ENCODE measurements around the gene CLEC7A. TPM values are rescaled to one million over a fixed set of nuclear protein-coding genes. Genes with fewer than 3 reads are reported as not detected.

The CLEC7A gene
- total RNA-seq, 2 donors from 2014 or later, result 4.2 to 7.9 TPM

DNA sequence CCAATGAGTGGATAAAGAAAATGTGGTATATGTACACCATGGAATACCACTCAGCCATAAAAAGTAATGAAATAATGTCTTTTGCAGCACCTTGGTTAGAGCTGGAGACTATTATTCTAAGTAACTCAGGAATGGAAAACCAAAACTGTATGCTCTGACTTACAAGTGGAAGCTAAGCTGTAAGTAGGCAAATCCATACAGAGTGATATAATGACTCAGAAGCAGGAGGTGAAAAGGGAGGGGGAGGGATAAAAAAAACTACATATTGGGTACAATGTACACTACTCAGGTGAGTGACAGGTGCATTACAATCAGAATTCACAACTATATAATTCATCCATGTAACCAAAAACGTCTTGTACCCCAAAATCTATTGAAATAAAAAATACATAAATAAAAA is 16.1 kb downstream of the CLEC7A start:
- TF ChIP-seq, protein P1, sequence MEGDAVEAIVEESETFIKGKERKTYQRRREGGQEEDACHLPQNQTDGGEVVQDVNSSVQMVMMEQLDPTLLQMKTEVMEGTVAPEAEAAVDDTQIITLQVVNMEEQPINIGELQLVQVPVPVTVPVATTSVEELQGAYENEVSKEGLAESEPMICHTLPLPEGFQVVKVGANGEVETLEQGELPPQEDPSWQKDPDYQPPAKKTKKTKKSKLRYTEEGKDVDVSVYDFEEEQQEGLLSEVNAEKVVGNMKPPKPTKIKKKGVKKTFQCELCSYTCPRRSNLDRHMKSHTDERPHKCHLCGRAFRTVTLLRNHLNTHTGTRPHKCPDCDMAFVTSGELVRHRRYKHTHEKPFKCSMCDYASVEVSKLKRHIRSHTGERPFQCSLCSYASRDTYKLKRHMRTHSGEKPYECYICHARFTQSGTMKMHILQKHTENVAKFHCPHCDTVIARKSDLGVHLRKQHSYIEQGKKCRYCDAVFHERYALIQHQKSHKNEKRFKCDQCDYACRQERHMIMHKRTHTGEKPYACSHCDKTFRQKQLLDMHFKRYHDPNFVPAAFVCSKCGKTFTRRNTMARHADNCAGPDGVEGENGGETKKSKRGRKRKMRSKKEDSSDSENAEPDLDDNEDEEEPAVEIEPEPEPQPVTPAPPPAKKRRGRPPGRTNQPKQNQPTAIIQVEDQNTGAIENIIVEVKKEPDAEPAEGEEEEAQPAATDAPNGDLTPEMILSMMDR (IDR thresholded peaks at IDR 0.05), result no peak
- H3K36me3 ChIP-seq, result no peaks in the 10 kb centered on the region

DNA sequence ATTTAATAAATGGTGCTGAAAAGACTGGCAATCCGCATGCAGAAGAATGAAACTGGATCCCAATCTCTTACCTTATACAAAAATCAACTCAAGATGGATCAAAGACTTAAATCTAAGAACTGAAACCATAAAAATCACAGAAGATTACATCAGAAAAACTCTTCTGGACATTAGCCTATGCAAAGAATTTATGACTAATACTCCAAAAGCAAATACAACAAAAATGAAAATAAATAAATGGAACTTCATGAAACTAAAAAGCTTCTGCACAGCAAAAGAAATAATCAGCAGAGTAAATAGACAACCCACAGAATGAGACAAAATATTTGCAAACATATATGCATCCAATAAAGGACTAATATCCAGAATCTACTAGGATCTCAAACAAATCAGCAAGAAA is 16.9 kb downstream of the CLEC7A start:
- H3K4me3 ChIP-seq, result no peak overlapping the region
- H3K9me3 ChIP-seq, result no peaks in the 10 kb centered on the region
- H3K36me3 ChIP-seq, result no peaks in the 10 kb centered on the region
- H3K4me1 ChIP-seq, result no peaks in the 10 kb centered on the region
- no peak overlapping the region for H3K27ac ChIP-seq
- TF ChIP-seq, protein P1 (IDR thresholded peaks at IDR 0.05), result no peak
- H3K27me3 ChIP-seq, result no peaks in the 10 kb centered on the region
- no peak for DNase-seq (ENCODE audit: low spot score)

More for the DNA sequence above, 16.1 kb downstream of the CLEC7A start:
- Histone ChIP-seq H3K4me3 (no peak overlapping the region), H3K27me3 (no peaks in the 10 kb centered on the region), H3K4me1 (no peaks in the 10 kb centered on the region), H3K9me3 (no peaks in the 10 kb centered on the region), H3K27ac (no peak overlapping the region)
- no peak for DNase-seq (ENCODE audit: low spot score)

DNA sequence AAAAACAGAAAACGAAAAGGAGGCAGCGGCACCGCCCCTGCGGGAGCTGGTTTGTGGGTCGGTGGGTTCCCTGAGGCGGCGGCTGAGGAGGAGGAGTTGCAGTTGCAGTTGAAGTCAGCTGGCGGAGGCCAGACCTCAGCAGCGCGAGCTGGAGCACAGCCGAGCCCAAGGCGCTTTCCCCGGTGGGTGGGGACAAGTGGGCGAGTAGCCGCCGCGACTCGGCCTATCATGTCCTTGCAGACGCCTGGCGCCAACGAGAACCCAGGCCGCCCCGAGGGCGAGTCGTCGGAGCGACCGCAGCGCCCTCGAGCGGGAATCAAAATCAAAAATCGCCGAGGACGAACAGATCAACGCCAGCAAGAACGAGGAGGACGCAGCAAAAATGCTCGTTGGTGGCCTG is 18.5 kb downstream of the CLEC7A start:
- H3K27ac ChIP-seq, result no peak overlapping the region
- no peak overlapping the region for H3K4me3 ChIP-seq
- DNase-seq (ENCODE audit: low spot score), result no peak
- no peaks in the 10 kb centered on the region for H3K4me1 ChIP-seq
- no peaks in the 10 kb centered on the region for H3K27me3 ChIP-seq
- H3K9me3 ChIP-seq, result no peaks in the 10 kb centered on the region
- TF ChIP-seq, protein P1 (IDR thresholded peaks at IDR 0.05), result no peak
- H3K36me3 ChIP-seq, result no peaks in the 10 kb centered on the region

DNA sequence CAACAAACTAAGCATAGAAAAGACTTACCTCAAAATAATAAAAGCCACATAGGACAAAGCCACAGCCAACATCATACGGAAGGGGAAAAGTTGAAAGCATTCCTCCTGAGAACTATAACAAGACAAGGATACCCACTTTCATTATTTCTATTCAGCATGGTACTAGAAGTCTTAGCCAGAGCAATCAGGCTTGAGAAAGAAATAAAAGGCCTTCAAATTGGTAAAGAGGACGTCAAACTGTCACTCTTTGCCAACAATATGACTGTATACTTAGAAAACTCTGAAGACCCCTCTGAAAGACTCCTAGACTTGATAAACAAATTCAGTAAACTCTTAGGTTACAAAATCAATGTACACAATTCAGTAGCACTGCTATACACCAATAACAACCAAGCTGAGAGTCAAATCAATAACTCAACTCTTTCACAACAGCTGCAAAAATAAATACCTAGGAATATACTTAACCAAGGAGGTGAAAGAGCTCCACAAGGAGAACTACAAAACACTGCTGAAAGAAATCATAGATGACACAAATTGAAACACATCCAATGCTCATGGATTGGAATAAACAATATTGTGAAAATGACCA is 19.6 kb downstream of the CLEC7A start:
- H3K27ac ChIP-seq, result no peak overlapping the region
- no peaks in the 10 kb centered on the region for H3K27me3 ChIP-seq
- TF ChIP-seq, protein P1 (IDR thresholded peaks at IDR 0.05), result no peak
- no peak for DNase-seq (ENCODE audit: low spot score)
- no peaks in the 10 kb centered on the region for H3K36me3 ChIP-seq
- H3K4me3 ChIP-seq, result no peak overlapping the region
- H3K4me1 ChIP-seq, result no peaks in the 10 kb centered on the region
- no peaks in the 10 kb centered on the region for H3K9me3 ChIP-seq

DNA sequence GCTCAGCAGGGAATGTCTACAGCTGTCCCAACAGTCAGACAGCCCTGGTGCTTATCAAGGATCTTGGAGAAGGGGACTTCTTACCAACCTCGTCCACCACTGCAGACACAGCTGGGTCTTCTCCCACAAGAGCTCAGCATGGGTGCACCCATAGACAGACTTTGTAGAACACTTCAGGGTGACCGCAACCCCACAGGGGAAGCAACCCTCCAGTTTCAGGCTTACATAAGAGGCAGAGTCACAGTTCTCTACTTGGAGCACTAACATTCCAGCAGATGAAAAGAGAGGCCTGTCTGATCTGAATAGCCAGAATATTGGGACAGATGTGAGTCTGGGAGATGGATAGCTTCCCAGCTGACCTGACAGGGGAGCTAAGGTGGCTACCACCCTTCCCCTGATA is 27.7 kb downstream of the CLEC7A start:
- Histone ChIP-seq H3K27ac (no peak overlapping the region), H3K36me3 (no peaks in the 10 kb centered on the region), H3K27me3 (no peaks in the 10 kb centered on the region), H3K4me1 (peaks cover 0 to 14% of the 10 kb centered on the region in 2 donors), H3K9me3 (no peaks in the 10 kb centered on the region), H3K4me3 (no peak overlapping the region)
- TF ChIP-seq, protein P1 (IDR thresholded peaks at IDR 0.05), result no peak
- DNase-seq (ENCODE audit: low spot score), result no peak

DNA sequence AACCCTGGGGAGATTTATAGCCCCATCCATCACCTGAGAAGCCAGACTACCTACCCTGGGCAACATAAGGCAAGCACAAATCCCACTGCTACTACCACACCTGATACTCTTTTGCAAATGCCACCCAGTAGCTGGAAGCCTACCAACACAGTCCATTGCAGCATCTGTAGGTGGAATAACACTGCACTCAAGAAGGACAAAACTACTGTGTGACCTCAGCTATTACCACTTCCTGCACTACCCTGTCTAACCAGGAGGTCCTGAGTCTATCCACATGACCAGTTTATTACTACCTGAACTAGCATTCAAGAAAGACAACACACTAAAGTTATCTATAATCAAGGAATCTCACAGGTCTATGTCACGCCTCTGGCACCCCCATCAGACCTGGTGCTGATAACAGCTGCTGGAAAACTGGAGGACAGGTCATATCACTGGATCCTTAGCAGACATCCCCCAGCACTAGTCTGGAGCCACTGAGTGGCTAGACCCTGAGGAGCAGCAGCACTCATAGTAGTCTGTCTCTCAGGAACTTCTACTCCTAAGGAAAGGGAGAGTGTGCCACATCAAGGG is 28.3 kb downstream of the CLEC7A start:
- DNase-seq (ENCODE audit: low spot score), result no peak
- Histone ChIP-seq H3K36me3 (no peaks in the 10 kb centered on the region), H3K27me3 (no peaks in the 10 kb centered on the region), H3K4me3 (no peak overlapping the region), H3K27ac (no peak overlapping the region), H3K4me1 (peaks cover 0 to 14% of the 10 kb centered on the region in 2 donors), H3K9me3 (no peaks in the 10 kb centered on the region)
- TF ChIP-seq, protein P1 (IDR thresholded peaks at IDR 0.05), result no peak
